ENCODE results near the gene CARD8.

DNA sequence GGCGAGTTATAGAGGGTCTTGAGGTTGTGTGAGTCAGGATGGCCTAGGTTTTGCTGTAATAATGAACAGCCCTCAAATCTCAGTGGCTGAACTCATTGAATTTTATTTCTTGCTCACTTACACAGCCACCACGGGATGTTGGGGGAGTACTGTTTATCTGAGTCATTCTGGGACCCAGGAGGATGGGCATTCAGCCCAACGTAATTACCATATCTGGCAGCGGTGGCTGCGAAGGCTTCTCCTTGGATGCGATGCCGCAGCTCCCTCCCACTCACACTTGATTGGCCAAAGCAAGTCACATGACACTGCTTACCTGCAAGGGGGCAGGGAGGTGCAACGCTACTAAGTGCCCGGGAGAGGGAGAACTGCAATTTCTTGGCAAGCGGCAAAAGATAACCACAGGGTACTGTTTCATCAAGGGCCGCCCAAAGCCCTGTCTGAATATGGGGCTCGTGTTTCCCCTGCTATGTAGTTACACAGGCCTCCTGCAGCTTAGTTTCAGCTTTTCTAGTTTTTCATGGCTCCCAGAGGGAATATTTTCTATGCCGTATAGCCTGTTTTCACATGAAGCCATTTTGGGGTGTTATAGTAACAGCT, 65.3 kb downstream of the CARD8 start:
- no peak for TF ChIP-seq EZH2phosphoT487 (conservative IDR thresholded peaks at IDR 0.05; ENCODE audit: low read length)
- TF ChIP-seq, protein P1, sequence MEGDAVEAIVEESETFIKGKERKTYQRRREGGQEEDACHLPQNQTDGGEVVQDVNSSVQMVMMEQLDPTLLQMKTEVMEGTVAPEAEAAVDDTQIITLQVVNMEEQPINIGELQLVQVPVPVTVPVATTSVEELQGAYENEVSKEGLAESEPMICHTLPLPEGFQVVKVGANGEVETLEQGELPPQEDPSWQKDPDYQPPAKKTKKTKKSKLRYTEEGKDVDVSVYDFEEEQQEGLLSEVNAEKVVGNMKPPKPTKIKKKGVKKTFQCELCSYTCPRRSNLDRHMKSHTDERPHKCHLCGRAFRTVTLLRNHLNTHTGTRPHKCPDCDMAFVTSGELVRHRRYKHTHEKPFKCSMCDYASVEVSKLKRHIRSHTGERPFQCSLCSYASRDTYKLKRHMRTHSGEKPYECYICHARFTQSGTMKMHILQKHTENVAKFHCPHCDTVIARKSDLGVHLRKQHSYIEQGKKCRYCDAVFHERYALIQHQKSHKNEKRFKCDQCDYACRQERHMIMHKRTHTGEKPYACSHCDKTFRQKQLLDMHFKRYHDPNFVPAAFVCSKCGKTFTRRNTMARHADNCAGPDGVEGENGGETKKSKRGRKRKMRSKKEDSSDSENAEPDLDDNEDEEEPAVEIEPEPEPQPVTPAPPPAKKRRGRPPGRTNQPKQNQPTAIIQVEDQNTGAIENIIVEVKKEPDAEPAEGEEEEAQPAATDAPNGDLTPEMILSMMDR (IDR thresholded peaks at IDR 0.05; ENCODE audit: insufficient read depth, low read length, poor library complexity, severe bottlenecking), result peak; percentile 50

Data from SU-DHL-6 (cell line).